Measurements from ENCODE around the gene ATP5F1D. TPM values are rescaled to one million over a fixed set of nuclear protein-coding genes. Genes with fewer than 3 reads are reported as not detected.

ATP5F1D gene
- total RNA-seq, 2 donors from 2014 or later = 40.4 to 45.1 TPM

- Histone ChIP-seq H3K27me3 (replicated peaks; ENCODE audit: insufficient read depth) (no peaks in the 10 kb centered on the region), H3K4me1 (ENCODE audit: control insufficient read depth in 1 of 2, low read depth in 2 of 2) (peaks cover 52 to 79% of the 10 kb centered on the region in 2 donors), H3K27ac (peak overlapping the region; percentile 52 to 97), H3K36me3 (peaks cover 23% of the 10 kb centered on the region), H3K9me3 (no peaks in the 10 kb centered on the region), H3K4me3 (peak overlapping the region; percentile 84)
- DNase-seq (ENCODE audit: low spot score) = no peak
- TF ChIP-seq CTCF (IDR thresholded peaks at IDR 0.05) = no peak
- no peak for ATAC-seq (ENCODE audit: insufficient number of reproducible peaks, low FRiP score, low read depth)
Observed at GRCh38 chr19:1268226-1269064, 26.9 kb downstream of the ATP5F1D start.

GRCh38 chr19:1269065-1269477 lies 27.5 kb downstream of the ATP5F1D start, which contains the start of gene CIRBP:
TSS of gene CIRBP (plus strand) at chr19:1269332. CDS start at chr19:1270934, 1,602 bp downstream.
- peak; percentile 100 for DNase-seq (ENCODE audit: low spot score)
- peak; percentile 40 for ATAC-seq (ENCODE audit: insufficient number of reproducible peaks, low FRiP score, low read depth)
- no peak for TF ChIP-seq CTCF (IDR thresholded peaks at IDR 0.05)
- Histone ChIP-seq H3K27ac (peak within 1 kb of the TSS; percentile 97 to 99), H3K36me3 (peaks cover 29% of the 10 kb centered on the region), H3K9me3 (no peaks in the 10 kb centered on the region), H3K4me1 (ENCODE audit: control insufficient read depth in 1 of 2, low read depth in 2 of 2) (peaks cover 52 to 85% of the 10 kb centered on the region in 2 donors), H3K4me3 (peak within 1 kb of the TSS; percentile 84), H3K27me3 (replicated peaks; ENCODE audit: insufficient read depth) (no peaks in the 10 kb centered on the region)

DNA sequence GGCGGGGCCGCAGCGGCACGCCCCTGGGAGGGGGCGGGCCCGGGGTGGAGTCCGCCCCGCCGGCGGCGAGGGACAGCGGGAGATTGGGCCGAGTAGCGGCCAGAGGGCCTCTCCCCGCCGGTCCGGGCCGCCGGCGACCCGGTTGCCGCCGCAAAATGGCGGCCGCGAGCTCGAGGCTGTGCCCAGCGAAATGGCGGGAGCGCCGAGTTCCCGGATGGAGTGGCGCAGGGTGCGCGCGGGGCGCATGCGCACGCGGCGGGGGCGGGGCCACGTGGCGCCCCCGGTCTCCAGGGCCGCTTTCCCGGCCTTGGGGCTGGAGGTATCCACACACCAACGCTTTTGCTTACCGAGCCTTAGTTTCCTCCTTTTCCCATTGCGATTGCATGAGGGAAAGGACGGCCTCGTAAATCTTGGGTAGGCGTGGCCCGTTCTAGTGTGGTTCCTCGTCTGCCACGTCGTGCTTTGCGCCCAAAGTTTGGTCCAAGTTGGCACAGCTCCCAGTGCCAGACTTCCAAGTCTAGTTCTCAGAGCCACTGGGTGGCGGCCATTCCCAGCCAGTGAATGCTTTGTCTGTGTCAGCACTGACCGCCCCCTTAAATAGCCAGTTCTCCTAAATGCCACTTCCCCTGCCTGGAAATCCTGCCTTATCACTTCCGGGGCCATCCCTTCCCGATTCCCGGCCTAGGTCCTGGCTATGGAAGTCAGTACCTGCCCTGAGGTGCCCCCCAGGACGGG lies 28.1 kb downstream of the ATP5F1D start:
- Histone ChIP-seq H3K4me3 (peak overlapping the region; percentile 84), H3K4me1 (ENCODE audit: control insufficient read depth in 1 of 2, low read depth in 2 of 2) (peaks cover 56 to 89% of the 10 kb centered on the region in 2 donors), H3K27ac (peak overlapping the region; percentile 97 to 99), H3K36me3 (peaks cover 35% of the 10 kb centered on the region), H3K9me3 (no peaks in the 10 kb centered on the region), H3K27me3 (replicated peaks; ENCODE audit: insufficient read depth) (no peaks in the 10 kb centered on the region)
- no peak for TF ChIP-seq CTCF (IDR thresholded peaks at IDR 0.05)
- DNase-seq (ENCODE audit: low spot score) (peak; percentile 87), ATAC-seq (ENCODE audit: insufficient number of reproducible peaks, low FRiP score, low read depth) (peak; percentile 38)

DNA sequence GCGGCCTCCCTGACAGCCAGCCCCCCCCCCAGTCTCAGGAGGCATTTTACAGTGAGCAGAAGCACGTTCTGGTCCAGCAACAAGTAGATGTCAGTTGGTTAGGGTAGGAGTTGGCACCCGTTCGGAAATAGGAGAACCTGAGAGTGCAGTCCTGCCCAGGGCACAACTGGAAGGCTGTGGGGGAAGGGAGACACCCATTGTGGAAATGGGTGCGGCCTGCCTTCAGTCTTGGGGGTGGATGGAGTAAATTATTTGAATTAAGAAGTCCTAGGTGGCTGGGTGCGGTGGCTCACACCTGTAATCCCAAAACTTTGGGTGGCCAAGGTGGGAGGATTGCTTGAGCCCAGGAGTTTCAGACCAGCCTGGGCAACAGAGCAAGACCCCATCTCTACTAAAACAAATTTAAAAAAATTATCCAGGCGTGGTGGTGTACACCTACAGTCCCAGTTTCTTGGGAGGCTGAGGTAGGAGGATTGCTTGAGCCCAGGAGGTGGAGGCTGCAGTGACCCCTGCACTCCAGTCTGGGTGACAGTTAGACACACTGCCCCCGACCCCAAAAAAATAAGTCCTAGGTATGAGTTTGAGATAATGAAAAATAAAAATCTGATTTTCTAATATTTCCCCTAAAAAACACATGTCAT lies 28.8 kb downstream of the ATP5F1D start:
- ATAC-seq (ENCODE audit: insufficient number of reproducible peaks, low FRiP score, low read depth) (no peak), DNase-seq (ENCODE audit: low spot score) (no peak)
- H3K4me1 ChIP-seq (ENCODE audit: control insufficient read depth in 1 of 2, low read depth in 2 of 2) = peaks cover 58 to 87% of the 10 kb centered on the region in 2 donors
- H3K9me3 ChIP-seq = no peaks in the 10 kb centered on the region
- TF ChIP-seq CTCF (IDR thresholded peaks at IDR 0.05) = no peak
- no peaks in the 10 kb centered on the region for H3K27me3 ChIP-seq (replicated peaks; ENCODE audit: insufficient read depth)
- H3K4me3 ChIP-seq = peak overlapping the region; percentile 84
- peak overlapping the region; percentile 97 to 99 for H3K27ac ChIP-seq
- peaks cover 38% of the 10 kb centered on the region for H3K36me3 ChIP-seq
